Omental fat pad (tissue), 4 donors: Measurements from ENCODE around the gene INPP5B. TPM values are rescaled to one million over a fixed set of nuclear protein-coding genes. Genes with fewer than 3 reads are reported as not detected.
"Not testable (repeated sequence)": the region's sequence is repeated elsewhere in the genome, so short reads cannot be mapped to it uniquely, and the experiment has no call there.

Experiments used
- ATAC-seq: fragments of 150-250 bp; one replicate; pipeline ENCODE4 v1.9.1; 2016; ENCODE audit warnings: mild to moderate bottlenecking, moderate library complexity; ENCODE audit not compliant: low FRiP score
- DNase-seq: peaks from one replicate; pipeline ENCODE4 v3.0.0-alpha.2; 2019; ENCODE audit warnings: low spot score
- CTCF ChIP-seq, 3 donors: fragments of 450-650 bp; IDR thresholded peaks; one replicate each; pipeline ENCODE4 v1.5.1; 2016 to 2017; ENCODE audit warnings: antibody characterized with exemption in 3 of 3, mild to moderate bottlenecking in 3 of 3, moderate library complexity in 2 of 3
- total RNA-seq, 4 donors: library from RNA; depleted of rRNA; stranded (reverse); fragments of >200 nt; gene quantifications; one replicate each; pipeline ENCODE4 v1.1.0, GENCODE V29; 2016

INPP5B gene
- total RNA-seq, 4 donors from 2014 or later = 16.2 to 45.6 (median 27.0) TPM

- no peak for DNase-seq
- TF ChIP-seq CTCF (IDR thresholded peaks at IDR 0.05) = no peak
- no peak for ATAC-seq
Measured at GRCh38 chr1:37923551-37923889, 23.3 kb downstream of the INPP5B start.

- ATAC-seq (no peak), DNase-seq (no peak)
- no peak for TF ChIP-seq CTCF (IDR thresholded peaks at IDR 0.05)
Measured at GRCh38 chr1:37922767-37923550, 23.9 kb downstream of the INPP5B start.

- TF ChIP-seq CTCF (IDR thresholded peaks at IDR 0.05) = no peak
- no peak for DNase-seq
- no peak for ATAC-seq
Measured at GRCh38 chr1:37919277-37919676, 27.6 kb downstream of the INPP5B start.

- DNase-seq (no peak), ATAC-seq (no peak)
- TF ChIP-seq CTCF (IDR thresholded peaks at IDR 0.05) = no peak
Measured at GRCh38 chr1:37915476-37916093, 31.3 kb downstream of the INPP5B start.

- no peak for ATAC-seq
- TF ChIP-seq CTCF (IDR thresholded peaks at IDR 0.05) = no peak
- no peak for DNase-seq
Measured at GRCh38 chr1:37914719-37915475, 32.0 kb downstream of the INPP5B start.

- not testable (repeated sequence) for ATAC-seq, DNase-seq
Measured at GRCh38 chr1:37911478-37911877, 35.4 kb downstream of the INPP5B start.

GRCh38 chr1:37910886-37911285 lies 36.0 kb downstream of the INPP5B start:
- DNase-seq, ATAC-seq: not testable (repeated sequence)

- not testable (repeated sequence) for DNase-seq, ATAC-seq
Measured at GRCh38 chr1:37908531-37908930, 38.3 kb downstream of the INPP5B start.

- ATAC-seq, DNase-seq: not testable (repeated sequence)
Measured at GRCh38 chr1:37907416-37908125, 39.3 kb downstream of the INPP5B start.

GRCh38 chr1:37906591-37906990 lies 40.3 kb downstream of the INPP5B start:
- not testable (repeated sequence) for DNase-seq, ATAC-seq
